NK-92 (cell line): ENCODE measurements around the gene MRTFA.
"Not testable (repeated sequence)": the region's sequence is repeated elsewhere in the genome, so short reads cannot be mapped to it uniquely, and the experiment has no call there.

ENCODE experiments used
- DNase-seq: peaks from one replicate; lab custom pipeline; 2025; ENCODE audit not compliant: unreplicated experiment; lab: John Stamatoyannopoulos, UW

Gene MRTFA

DNA sequence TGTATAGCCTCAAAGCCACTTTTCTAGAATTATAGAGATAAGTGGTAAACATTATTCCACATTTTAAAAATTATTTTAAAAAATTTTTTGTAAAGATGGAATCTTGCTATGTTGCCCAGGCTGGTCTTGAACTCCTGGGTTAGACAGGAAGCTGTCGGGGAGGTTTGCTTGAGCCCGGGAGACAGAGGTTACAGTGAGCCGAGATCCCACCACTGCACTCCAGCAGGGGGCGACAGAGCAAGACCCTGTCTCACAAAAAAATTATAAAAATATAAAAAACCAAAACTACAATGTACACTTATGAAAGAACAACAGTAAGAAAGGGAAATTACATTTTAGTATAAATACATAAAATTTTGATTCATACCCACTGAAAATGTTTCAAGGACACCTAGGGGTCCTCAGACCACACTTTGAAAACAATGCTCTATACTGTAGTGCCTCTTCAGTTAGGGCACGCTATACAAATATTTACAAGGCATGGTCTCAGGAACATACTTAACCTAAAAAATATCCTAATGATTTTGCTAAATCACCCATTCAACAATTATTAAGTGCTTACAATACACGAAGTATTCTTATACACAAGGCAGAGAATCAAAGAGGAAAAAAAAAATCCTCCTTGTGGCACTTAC, 111.2 kb downstream of the MRTFA start:
- no peak for DNase-seq

DNA sequence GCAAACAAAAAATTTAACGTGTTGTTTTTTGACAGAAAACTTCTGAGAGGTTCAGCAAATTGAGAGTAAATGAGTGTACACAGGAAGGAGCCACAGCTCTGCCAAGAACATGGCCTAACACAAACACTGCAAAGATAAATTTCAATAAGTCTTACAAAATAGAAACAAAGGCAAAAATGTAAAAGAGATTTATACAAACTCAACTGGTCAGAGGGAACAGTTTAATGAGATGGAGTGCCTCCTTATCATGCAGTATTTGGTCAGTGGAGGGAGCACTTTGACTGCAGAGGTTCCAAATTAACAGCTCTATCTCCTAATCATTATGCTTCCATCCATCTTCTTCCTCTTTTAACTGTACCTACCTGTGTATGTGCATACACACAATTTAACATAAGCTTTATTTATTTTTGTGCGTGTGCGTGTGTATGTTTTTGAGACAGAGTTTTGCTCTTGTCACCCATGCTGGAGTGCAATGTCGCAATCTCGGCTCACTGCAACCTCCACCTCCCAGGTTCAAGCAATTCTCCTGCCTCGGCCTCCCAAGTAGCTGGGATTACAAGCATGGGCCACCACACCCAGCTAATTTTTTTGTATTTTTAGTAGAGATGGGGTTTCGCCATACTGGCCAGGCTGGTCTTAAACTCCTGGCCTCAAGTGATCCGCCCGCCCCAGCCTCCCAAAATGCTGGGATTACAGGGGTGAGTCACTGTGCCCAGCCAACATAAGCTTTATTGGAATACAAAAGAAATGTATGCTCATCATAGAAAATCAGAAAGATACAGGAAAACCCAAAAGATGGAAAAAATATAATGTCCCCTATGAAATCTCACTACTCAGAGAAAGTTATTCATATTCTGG, 111.9 kb downstream of the MRTFA start:
- no peak for DNase-seq

DNA sequence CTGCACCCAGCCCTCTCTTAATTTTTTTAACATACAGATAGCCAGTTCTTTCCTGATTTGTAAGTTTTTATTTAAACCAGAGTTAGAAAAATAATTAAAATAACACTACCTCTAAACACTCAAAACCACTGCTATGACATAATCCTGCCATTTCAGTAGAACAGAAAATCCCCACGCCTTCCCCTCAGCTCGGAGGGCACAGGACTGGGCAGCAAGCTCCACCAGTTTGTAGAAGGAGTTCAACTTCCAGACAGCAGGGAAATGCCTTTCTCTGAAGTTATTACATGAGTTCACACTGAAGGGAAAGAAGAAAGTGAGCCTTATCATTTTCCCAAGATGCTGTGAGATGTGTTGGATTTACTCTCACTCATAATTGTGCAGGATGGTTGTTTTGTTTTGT, 114.4 kb downstream of the MRTFA start:
- no peak for DNase-seq

DNA sequence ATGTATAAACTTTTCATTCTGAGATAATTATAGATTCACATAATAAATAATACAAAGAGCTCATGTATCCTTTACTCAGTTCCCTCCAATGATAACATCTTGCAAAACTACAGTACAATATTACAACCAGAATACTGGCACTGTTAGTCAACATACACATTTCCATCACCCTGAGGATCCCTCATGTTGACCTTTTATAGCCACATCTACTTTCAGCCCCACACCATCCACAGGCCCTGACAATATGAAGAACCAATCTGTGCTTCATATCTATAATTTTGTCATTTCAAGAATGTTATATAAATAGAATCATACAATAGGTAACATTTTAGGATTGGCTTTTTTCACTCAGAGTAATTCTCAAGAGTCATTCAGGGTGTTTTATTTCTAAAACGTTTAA, 115.5 kb downstream of the MRTFA start:
- no peak for DNase-seq

DNA sequence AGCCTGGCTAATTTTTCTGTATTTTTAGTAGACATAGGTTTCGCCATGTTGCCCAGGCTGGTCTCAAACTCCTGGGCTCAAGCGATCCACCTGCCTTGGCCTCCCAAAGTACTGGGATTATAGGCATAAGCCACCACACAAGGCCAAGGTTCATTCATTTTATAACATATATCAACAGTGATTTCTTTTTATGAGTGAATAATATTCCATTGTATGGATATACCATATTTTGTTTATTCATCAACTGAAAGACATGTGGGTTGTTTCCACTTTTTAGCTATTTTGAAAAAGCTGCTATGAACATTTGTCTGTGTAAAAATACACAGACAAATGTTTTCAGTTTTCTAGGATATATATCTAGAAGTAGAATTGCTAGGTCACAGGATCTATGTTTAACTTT, 116.0 kb downstream of the MRTFA start:
- DNase-seq = no peak

DNA sequence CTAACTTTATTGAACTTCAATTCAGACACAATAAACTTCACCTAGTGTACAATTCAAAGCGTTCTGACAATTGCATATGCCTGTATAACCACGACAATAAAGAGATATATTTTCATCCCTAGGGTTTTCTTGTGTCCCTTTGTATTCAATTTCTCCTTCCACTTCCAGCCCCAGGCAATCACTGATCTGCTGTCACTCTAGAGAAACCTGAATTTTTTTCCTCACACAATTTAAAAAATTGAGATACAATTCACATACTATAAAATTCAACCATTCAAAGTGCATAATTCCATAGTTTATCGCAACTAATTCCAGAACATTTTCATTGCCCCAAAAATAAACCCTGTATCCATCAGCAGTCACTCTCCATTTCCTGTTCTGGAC, 116.6 kb downstream of the MRTFA start:
- no peak for DNase-seq

DNA sequence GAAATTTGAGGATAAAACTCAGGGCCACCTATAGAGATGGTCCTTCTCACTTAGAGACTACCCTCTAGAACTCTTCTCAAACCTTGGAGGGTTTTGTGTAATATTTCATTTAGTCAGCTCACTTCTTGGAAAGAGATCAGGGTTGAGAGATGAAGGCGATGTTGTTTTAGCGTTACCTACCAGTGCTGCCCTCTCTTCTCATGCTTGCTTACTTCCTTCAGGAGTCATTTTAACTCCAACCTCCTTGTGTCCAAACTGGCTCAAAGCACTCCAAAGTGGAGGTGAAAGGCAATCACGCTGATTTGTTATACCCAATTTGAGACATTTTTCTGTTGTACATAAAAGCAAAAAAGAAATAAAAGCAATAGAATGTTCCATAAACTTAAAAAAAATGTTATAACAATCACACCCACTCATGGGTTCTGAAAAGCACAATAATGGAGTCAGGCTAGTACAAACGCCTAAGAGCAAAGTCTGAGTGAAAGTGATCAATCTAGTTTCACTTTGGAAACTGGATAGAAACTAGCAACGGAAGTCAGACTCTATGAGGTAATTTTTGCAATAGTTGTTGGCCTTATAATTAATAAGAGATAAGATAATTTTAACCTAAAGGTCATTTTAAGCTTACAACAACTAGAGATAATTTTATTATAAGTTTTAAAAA, 117.1 kb downstream of the MRTFA start:
- no peak for DNase-seq

DNA sequence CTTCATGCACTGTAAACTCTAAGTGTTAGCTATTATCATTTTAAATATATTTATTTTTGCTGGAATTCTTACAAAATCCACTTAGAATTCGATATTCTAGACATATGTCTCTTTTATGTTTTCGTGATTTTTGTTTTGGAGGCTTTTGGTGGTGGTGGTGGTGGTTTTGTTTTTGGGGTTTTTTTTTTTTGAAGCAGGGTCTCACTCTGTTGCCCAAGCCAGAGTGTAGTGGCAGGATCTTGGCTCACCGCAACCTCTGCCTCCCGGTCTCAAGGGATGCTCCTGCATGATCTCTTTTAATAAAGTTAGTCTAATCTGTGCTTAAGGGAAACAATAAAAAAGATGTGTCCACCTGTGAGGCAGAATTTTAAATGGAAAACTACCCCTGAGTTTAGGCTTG, 117.7 kb downstream of the MRTFA start:
- DNase-seq = no peak

DNA sequence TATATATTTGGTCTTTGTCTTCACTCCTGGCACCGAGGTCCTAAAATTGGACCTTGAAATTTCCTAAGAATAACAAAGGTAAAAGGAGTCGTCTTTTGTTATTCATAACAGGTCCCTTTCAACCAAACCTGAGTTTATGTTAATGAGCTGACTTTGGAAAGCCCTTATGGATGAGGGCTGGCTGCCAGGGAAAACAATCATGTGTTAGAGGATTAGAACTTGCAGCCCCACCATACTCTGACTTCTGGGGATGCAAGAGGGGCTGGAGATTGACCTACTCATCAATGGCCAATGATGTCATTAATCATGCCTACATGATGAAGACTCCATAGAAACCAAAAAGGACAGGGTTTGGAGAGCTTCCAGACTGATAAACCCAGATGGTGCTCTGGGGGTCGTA, 118.9 kb downstream of the MRTFA start:
- no peak for DNase-seq

DNA sequence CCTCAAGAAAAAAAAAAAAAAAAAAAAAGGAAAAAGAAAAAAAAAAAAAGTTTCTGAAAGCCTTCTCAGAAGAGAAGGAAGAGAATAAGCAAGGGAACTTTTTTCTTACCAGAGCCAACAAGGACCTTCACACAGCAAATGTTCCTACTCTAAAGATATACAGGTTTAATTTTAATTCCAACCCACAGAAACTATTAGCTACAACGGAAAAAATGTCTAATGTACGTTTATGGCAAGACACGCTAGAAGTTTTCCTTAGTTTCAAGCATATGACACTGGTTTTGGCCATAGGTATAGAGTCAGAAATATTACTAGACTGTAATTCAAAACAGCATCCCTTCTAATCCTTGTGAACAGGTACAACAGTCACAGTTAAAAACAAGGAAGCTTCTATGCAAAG, 120.1 kb downstream of the MRTFA start:
- no peak for DNase-seq

DNA sequence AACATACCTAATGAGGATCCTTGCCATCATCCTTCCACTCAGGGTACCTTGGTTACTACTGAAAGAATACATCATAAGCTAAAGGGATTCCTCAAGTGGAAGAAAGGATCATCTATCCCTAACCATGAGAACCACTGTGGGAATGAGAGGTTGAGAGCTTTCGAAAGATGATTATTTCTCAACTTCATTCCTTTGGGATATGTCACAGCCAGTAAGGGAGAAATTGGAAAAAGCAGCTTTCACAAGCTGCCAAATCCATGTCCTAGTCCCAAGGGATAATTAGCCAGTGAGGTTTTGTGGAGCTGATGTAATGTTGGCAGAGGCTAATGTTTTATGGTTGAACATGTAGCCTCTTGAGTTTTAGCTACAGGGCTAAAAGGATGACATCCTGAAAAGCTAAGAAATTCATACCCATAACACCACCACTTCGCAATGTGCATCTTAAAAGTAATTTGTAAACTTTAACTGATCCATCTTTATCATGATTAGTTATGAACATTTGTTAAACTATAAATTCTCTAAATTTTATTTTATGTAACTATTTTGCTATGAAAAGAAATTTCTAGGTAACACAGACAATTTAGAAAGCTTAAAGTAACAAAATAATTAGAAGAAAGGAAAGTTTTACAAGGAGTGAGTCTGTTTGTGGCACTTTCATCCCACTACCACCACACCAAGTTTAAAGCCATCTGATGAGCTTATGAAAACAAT, 123.9 kb downstream of the MRTFA start:
- DNase-seq = no peak

DNA sequence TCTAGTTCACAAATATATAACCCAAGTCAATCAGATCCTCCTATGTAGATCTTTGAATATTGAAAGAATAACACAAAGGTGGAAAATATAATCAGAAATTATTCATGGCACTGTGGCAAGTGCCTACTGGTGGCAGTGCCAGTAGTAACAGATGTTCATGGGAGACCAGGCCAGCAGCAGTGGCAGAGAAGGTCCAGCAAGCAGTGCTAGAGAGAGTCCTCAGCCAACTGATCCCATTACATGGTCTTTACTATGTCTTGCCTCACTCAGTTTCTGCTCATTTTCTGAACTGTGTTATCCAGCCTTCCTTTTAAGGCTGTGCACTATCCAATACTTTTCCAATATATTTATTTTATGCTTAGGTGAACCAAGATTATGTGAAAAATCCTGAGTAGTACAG, 124.9 kb downstream of the MRTFA start:
- DNase-seq = no peak

DNA sequence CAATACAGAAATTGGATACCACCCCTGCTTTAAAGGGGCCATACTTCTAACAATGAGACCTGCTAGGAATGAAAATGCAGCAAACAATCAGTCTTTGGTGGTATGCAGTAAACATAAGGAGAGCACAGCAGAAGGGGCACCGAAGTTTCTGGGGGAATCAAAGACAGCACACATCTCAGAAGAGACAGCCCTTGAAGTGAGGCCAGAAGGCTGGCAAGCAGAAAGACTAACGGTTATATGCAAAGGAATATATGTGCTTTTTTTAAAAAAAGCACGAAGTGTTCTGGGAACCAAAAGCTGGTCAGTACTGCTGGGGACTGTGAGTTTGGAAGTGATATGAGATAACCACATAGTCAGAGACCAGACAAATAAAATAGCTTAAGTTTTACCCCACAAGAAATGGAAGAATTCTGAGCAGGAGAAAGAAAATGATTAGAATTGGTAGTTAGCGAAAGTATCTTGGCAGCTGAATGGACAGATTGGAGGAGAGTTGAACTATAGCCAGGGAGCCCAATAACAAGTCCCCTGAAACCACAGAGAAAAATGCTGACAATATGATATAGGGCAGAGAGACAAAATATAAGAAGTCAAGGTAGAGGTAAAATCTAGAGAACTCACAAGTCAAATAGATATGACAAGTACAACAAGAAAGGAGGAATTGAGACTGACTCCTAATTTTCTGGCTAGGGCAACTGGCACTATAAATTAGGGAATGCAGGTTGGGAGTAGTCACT, 125.7 kb downstream of the MRTFA start:
- no peak for DNase-seq

DNA sequence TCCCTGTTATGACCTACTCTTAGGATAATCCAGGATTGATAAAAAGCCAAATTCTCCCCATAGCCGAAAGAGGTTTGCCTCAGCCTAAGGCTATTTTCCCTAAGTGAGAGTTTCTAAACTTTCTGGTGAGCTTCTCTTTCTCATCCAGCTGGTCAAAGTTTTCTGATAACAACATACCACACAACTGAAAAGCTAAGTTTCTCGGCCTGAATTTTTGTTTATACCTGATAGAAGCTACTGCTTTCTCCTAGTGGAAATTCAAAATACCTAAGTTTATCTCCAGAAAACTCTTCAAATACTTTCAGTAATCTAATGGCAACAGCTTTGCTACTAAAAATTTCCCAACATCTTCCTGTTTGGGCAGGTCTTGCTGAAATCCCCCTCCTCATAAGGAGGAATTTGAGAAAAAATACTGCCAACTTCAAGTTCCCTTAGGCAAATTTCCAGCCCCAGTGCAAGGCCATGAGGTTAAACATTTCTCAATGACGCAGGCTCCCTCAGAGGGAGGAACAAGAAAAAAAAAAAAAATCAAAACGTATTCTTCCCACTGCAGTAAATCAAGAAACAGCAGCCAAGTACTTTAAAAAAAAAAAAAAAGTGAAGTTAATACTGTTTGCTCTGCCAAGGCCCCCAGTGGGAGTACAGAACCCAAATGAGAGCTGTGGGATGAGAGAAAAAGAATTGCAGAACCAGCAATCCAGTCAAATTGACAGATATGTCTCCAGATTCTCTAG, 127.0 kb downstream of the MRTFA start:
- no peak for DNase-seq

DNA sequence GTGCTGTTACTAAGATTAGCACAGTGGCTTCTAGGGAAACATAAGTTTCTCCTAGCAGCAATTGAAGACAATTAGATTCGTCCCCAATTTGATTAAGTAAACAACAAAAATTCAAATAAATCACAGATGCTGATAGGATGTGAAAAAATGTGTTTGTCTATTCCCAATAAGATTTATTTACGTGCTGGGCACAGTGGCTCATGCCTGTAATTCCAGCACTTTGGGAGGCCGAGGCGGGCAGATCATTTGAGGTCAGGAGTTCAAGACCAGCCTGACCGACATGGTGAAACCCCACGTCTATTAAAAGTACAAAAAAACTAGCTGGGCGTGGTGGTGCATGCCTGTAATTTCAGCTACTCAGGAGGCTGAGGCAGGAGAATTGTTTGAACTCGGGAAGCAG, 128.5 kb downstream of the MRTFA start:
- not testable (repeated sequence) for DNase-seq

DNA sequence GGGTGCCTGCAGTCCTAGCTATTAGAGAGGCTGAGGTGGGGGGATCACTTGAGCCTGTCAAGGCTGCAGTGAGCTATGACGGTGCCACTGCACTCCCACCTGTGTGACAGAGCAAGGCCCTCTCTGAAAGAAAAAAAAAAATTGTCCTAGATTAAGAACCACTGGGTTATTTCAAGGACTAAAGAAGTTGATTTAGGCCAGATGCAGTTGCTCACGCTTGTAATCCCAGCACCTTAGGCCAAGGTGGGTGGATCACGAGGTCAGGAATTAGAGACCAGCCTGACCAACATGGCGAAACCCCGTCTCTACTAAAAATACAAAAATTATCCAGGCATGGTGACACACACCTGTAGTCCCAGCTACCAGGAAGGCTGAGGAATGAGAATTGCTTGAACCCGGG, 129.0 kb downstream of the MRTFA start:
- no peak for DNase-seq

DNA sequence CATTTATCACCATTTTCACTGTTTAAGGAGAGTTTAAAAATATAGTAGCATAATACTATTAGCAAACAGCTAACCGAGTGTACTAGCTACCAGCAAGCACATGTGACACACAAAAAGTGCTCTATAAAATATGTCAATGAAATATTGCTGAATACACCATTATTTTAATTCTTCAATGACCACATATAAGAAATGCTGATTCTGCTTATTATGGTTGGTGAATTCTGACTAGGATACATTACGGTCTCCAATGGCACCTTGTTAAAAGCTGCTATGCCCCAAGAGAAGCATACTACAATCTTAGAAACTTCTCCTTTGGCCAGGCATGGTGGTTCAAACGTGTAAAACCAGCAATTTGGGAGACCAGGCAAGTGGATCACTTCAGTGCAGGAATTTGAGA, 129.8 kb downstream of the MRTFA start:
- DNase-seq = no peak

DNA sequence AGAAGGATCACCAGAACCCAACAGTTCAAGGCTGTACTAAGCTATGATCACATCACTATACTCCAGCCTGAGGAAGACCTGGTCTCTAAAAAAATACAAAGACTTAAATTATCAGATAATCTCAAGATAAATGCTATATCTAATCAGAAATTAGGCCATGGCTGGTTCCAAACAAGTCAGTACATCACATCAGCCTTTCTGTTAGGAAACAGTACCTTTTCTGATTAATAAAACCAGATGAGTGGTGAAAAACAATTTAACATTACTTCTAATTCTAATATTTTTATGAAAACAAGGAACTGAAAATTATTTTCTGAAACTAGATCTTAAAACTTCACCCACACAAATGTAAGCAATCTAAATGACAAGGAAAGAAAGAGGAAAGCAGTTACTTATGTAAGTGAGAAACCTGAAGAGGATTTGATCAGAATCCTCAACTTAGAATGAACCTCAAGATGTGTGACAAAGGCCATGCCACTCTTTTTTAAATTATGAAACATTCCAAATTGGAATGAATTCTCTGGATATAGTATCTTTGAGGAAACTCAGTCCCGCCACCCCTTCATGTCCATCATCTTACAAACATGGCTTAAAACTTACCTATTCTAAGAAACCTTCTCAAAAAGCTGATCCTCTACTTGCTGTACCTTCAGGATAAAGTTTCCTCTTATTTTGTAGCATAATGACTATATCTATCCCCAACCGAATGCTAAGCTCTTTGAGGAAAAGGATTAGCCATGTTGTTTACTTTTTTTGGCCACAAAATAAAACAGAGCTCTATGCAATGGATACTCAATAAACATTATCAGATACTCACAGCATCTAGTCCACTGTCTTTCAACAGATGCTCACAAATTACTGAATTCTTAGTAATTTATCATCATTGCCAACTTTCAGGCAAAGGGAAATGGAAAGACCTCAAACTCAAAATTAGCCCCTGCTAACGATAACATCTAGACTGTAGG, 132.0 kb downstream of the MRTFA start:
- DNase-seq = no peak

DNA sequence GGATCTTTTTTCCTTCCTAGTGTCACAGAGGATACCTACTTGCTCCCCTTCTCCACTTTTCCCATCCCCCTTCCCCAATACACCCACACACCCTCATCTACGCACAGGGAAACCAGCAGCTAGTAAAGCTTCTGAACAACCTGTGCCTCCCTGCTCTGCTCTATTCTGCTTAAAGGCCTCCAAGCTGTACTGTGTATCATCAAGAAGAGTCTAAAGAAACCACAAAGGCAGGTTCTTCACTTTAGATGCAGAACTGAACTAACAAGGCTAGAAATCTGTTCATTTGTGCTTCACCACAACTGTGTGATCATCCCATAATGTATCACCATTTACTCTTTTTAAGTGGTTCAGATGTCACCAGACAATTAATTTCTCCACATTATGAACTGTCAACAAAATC, 133.6 kb downstream of the MRTFA start:
- DNase-seq = no peak
